KG1 (cell line): ENCODE measurements around the gene CST1.

Experiments used
- DNase-seq: peaks from one replicate; lab custom pipeline; 2025; lab: John Stamatoyannopoulos, UW

The CST1 gene

GRCh38 chr20:23705895-23706294 is 44.8 kb downstream of the CST1 start:
- DNase-seq = no peak

DNA sequence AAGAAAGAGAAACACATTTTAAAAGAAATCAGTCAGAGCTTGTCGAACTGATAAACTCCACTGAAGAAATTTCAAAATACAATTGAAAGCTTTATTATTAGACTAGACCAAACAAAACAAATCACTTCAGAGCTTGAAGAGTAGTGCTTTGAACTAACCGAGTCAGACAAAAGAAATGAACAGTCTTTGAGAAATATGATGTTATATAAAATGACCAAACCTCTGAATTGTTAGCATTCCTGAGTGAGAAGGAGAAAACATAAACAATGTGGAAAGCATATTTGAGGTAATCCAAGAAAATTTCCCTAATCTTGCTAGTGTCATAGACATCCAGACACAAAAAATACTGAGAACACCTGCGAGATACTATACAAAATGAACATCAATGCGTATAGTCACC is 48.7 kb downstream of the CST1 start:
- no peak for DNase-seq

- DNase-seq = no peak
Observed at GRCh38 chr20:23700931-23701330, 49.8 kb downstream of the CST1 start.

DNA sequence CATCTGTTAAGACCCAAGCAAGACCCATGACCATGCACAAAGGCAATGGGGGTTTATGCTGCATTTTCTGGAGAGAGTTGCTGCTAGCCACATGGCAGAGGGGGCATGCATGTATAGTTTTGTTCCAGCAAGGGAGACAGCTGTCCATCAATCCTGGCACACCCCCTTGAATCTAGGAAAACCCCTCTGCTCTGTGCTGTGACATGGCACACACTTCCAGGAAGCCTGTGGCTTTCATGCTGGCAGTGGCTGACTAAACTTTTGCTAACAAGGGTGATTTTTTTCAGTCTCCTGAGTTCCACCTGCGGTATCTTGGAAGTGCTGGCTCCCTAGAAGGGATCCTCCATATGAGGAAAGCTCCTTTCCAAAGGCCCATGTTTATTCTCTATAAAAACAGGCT is 52.8 kb downstream of the CST1 start:
- DNase-seq = no peak
